Germinal center (tissue), 1 donor: Measurements from ENCODE around the gene PCYT1A.
"Not testable (repeated sequence)": the region's sequence is repeated elsewhere in the genome, so short reads cannot be mapped to it uniquely, and the experiment has no call there.

Source experiments
- DNase-seq: peaks from one replicate; pipeline ENCODE4 v3.0.0; 2012; ENCODE audit warnings: mixed read lengths, low spot score

Gene PCYT1A

DNA sequence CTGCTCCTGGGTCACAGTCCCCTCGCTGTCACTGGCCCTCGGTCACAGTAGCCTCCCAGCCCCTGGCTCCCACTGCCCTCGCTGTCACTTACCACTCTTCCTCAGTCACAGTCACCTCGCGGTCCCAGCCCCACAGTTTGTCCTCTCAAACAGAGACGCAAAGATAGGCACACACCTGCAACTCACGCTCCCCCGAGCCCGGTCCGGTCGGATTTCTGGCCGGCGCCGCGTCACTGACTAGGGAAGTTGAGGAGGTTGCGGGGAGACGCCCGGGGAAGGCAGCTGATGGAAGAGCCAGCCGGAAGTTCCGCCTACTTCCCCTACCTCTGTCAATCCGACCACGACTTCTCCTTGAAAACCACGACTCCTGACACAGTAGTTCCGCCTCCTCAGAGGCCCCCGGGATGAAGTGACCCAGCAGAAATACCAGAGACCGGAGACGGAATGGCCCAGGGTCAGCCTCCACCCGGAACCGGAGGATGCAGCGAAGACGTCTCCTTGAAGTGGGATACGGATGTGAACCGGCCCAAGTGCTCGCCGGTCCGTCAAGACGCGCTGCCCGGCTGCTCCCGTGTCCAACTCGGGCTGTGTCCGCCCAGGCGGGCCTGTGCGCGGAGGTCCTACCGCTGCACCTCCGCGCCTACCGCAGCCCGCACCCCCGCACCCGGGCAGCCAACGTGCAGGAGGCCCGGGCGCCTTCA is at the start of gene PCYT1A:
Gene PCYT1A (minus strand): TSS at position 287 of the 701 bp plus-strand sequence. CDS start 17,195 bp downstream, outside the sequence.
- DNase-seq, result peak; percentile 86

DNA sequence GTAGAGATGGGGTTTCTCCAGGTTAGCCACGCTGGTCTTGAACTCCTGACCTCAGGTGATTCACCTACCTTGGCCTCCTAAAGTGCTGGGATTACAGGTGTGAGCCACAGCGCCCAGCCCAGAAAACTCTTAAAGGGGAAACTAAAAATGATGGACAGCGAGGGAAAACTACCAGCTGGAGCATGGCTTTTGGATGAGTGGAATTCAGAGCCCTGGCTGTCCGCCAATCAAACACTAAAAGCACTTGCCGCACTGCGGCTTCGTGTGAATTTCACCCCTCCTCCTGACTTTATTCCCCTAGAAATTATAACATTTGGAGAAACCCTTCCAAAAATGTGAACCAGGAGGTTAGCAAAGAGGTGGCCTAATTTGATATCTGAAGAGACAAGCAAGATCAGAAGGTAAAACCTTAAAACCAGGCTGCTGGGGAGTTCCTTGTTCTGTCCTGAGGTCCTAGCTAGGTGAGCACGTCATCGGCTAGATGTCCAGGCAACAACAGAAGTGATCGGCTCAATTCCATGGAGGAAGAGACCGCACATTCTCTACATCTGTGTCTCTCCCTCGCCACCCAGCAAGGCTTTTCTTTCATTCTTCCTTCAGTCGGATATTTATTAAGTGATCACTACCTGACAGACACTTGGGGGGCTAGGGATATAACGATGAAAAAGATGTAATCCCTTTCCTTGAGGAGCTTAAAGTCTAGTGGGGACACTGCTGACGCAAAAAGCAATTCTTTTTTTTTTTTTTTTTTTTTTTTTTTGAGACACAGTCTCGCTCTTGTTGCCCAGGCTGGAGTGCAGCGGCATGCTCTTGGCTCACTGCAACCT is 49.0 kb upstream of the PCYT1A start:
- DNase-seq, result no peak

DNA sequence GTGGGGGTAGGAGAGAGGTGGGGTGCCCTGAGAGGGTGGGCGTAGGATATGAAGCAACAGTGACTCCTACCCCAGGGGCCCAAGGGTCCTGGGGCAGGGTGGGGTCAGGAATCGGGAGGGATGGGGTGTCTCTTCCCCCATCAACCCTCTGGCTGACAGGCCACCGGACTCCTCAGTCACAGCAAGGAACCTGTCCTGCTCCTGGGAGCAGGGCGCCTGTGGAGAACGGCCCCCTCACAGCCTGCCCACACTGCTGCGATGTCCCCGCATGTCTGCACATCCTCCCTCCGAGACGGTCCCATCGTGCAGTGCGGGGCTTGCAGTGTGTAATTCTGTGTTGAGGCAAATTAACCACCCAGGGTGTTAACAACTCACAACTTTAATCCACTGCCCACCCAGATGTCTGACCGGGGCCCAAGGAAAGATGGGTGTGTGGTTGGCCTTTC is 48.0 kb upstream of the PCYT1A start:
- no peak for DNase-seq

DNA sequence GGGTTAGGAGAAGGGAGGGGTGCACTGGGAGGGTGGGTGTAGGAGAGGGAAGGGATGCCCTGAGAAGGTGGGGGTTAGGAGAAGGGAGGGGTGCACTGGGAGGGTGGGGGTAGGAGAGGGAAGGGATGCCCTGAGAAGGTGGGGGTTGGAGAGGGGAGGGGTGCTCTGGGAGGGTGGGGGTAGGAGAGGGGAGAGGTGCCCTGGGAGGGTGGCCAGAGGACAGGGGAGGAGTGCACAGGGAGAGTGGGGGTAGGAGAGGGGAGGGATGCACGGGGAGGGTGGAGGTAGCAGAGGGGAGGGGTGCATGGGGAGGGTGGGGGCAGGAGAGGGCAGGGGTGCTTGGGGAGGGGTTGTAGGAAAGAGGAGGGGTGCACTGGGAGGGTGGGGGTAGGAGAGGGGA is 47.5 kb upstream of the PCYT1A start:
- no peak for DNase-seq

DNA sequence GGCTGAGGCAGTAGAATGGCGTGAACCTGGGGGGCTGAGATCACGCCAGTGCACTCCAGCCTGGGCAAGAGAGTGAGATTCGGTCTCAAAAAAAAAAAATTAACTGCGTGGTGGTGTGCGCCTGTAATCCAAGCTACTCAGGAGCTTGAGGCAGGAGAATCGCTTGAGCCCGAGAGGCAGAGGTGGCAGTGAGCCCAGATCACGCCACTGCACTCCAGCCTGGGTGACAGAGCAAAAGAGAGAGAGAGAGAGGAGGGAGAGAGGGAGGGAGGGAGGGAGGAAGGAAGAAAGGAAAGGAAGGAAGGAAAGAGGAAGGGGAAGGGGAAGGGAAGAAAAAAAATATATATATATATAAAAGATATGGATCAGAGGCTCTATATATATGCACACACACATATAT is 44.6 kb upstream of the PCYT1A start:
- DNase-seq, result no peak

DNA sequence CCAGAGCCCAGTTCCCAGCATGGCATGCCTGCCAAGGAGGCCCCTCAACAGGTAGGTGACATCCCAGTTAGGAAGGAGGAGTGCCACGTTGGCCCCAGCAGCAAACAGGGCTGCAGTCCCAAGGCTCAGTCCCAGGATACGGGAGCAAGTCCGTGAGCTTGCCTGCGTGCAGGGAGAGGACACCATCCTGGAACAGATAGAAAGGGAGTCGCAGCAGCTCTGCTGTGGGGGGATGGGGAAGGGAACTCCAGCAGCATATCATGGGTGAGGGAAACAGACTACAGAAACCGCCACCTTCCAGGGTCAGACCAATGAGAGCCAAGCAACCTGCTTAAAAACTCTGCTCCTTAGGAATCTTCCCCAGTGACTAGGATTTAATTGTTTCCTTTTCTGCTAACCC is 39.9 kb upstream of the PCYT1A start:
- DNase-seq, result no peak

DNA sequence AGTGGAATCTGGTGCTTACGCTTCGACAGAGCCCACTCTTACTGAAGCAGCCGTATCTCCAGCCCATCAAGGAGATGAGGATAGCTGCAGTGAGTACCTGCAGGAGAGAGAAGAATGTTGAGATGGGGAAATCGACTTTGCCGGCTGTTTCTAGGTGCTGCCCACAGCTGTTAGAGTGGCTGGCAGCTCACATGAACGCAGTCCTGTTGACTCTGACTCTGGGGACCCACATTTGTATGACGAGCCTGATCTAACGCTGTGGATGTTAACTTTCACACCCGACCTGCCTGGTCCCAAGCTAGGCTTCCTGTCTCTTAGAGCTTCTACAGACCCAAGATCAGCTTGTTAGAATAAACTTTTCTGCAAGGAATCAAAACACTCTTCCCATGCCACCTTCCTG is 39.4 kb upstream of the PCYT1A start:
- no peak for DNase-seq

DNA sequence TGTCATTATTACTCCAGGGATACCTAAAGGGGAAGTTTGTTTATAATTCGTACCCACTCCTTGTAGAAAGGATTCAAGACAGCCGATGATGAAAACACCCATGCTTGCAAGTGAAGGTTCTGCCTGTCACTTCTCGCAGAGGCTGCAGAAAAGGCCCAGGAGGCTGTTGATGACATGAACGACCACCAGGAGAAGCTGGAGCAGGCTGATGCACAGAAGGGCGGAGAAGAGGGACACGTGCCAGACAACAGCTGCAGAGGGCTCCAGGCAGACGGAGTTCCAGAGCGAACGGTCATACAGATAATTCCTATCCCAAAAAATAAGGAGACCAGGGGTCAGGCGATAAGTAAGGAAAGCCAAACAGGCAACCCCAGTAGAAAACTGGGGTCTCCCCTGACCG is 36.2 kb upstream of the PCYT1A start:
- DNase-seq, result no peak

DNA sequence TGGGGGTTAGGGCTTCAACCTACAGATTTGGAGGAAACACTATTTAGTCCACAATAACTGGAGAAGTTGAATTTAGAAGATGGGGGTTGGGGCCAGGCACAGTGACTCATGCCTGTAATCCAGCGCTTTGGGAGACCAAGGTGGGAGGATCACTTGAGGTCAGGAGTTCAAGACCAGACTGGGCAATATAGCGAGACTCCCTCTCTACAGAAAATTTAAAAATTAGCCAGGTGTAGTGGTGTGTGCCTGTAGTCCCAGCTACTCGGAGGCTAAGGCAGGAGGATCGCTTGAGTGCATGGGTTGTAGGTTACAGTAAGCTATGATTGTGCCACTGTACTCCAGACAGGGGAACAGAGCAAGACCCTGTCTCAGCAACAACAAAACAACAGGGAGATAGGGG is 35.5 kb upstream of the PCYT1A start:
- DNase-seq, result no peak

DNA sequence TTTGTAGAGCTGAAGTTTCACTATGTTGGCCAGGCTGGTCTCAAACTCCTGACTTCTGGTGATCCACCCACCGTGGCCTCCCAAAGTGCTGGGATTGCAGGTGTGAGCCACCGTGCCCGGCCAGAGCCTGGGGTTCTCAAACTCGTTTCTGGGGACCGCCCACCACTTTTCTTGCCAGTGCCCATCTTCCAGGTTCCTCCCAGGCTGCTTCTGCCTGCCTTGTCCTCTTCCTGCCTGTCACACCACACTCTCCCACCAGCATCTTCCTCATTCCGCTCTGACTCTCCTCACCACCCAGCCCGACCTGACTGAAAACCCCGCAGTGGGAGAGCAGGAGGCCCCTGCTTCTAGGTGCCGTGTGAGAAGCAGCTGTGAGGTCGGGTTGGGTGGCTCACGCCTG is 33.6 kb upstream of the PCYT1A start:
- DNase-seq, result no peak

DNA sequence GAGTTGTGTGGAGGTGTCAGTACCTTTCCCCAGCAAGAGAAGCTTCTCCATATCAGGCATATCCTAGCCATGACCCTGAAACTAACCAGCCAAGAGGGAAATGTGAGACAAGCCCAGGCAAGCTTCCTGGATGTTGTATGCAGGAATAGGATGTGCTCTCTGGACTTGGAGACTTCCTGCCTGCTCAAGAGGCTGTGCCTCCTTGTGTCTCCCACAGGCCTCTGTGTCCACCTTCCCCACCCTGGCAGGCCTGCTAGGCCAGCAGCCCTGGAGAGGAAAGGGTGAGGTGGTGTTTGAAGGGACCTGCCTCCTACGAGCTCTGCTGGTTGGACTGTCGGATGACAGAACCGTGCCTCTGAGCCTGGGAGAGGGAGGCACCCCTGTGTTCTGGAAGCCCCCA is 32.6 kb upstream of the PCYT1A start:
- no peak for DNase-seq

DNA sequence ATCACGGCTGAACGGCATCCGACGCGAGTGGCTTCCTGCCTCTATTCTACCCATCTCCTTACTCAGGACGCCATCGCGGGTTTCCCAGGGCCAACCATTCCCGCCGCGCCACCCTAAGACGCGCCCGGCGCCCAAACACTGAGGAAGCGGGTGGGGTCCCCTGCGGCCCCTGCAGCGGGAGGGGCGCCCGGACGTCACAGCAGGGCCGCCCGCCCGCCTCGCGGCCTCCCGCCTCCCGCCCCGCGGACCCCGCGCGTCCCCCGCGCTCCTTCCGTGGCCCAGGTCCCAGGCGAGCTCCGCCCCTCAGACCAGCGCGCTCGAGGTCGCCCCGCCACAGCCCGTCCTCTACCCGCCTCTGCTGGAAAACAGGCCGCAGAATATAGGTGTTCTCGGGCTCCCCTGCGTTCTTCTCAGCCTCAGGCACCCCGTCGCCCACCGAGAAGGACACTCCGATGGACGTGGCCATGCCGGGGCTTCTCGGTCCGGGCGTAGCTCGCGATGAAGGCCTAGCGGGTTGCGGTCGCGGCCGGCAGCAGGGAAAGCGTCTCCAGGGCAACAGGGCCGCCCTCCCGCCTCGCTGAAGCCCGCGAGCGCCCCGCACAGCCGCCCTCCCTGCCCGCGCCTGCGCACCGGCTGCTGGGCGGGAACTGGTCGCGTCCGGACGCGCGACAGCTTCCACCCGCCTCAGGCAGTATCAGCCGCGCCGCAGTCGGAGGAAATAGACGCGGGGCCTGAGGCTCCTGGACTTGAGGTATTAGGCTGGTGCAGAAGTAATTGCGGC is 30.4 kb upstream of the PCYT1A start, which contains the start of gene DYNLT2B:
Gene DYNLT2B (minus strand): TSS at position 554 of the 781 bp plus-strand sequence. CDS start 88 bp downstream, at position 466.
- peak; percentile 97 for DNase-seq

DNA sequence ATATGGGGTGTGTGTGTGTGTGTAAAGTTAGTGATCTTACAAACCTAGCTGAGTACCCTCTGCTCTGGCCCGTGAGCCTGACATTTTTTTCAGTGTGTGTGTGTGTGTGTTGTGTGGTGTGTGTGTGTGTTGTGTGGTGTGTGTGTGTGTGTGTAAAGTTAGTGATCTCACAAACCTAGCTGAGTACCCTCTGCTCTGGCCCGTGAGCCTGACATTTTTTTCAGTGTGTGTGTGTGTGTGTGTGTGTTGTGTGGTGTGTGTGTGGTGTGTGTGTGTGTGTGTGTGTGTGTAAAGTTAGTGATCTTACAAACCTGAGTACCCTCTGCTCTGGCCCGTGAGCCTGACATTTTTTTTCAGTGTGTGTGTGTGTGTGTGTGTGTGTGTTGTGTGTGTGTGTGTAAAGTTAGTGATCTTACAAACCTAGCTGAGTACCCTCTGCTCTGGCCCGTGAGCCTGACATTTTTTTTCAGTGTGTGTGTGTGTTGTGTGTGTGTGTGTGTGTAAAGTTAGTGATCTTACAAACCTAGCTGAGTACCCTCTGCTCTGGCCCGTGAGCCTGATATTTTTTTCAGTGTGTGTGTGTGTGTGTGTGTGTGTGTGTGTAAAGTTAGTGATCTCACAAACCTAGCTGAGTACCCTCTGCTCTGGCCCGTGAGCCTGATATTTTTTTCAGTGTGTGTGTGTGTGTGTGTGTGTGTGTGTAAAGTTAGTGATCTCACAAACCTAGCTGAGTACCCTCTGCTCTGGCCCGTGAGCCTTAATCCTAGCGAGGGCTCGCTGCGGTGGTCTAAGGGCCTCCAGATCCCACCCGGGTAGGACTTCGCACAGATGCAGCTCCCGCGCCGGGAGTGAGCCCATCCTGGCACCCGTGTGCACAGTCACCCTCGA is 29.5 kb upstream of the PCYT1A start:
- peak; percentile 66 for DNase-seq

DNA sequence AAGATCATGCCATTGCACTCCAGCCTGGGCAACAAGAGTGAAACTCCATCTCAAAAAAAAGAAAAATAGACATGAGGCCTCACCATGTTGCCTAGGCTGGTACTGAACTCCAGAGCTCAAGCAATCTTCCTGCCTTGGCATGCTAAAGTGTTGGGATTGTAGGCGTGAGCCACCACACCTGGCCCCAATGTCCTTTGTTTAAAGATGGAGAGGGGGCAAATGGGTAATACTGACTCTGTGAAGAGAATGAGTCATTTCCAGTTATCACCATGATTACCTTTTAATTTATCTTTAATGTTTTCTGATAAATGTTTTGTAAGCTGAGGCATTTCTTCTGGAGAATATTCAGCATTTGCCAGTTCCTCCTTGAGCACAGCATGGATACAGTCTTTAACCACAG is 28.3 kb upstream of the PCYT1A start:
- no peak for DNase-seq

DNA sequence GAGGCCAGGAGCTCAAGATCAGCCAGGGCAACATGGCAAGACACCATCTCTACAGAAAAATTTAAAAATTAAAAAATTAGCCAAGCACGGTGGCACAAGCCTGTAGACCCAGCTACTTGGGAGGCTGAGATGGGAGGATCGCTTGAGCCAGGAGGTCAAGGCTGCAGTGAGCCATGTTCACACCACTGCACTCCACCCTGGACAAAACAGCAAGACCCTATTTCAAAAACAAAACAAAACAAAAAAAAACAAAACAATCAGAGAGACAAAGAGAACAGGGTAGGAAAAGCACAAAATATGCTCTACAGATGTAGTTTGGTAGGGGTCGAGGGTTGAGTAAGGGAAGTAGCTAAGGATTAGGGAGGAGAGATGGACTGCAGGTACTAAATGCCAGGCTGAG is 27.1 kb upstream of the PCYT1A start:
- no peak for DNase-seq

DNA sequence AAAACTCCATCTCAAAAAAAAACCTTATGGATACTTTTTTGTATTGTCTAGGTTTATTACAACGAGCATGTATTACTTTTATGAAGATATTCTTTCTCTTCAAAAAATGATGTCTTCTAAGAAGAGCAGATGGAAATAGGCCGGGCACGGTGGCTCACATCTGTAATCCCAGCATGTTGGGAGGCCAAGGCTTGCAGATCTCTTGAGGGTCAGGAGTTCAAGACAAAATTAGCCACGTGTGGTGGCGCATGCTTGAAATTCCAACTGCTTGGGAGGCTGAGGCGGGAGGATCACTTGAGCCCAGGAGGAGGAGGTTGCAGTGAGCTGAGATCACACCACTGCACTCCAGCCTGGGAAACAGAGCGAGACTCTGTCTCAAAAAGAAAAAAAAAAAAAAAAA is 26.6 kb upstream of the PCYT1A start:
- DNase-seq, result not testable (repeated sequence)

DNA sequence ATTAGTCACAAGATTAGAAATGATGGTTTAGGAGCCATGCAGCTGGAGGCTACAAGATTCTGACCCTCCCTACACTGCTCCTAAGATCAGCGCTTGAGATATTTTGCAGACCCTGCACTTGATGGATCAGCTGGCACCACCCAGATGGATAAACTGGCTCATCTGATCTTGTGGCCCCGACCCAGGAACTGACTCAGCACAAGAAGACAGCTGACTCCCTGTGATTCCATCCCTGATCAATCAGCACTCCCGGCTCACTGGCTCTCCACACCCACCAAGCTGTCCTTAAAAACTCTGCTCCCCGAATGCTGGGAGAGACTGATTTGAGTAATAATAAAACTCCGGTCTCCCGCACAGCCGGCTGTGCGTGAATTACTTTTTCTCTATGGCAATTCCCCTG is 15.4 kb upstream of the PCYT1A start:
- not testable (repeated sequence) for DNase-seq

DNA sequence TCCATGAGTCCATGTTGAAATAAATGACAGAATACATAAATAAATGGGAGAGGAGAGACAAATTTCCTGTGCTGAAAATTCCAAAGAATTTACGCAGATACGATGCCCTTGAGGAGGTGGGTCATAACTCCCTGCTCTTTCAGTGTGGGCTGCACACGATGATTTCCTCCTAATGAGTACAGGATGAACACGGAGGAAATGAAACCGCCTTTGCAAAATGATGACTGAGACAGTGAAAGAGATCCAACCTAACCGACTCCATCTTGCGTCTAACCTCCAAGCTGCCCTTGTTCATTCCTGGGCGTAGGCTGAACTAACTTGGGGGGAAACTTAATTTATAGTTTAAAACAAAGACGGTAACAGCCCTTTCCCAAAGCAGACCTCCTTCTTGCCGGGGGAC is 15.0 kb upstream of the PCYT1A start:
- not testable (repeated sequence) for DNase-seq

DNA sequence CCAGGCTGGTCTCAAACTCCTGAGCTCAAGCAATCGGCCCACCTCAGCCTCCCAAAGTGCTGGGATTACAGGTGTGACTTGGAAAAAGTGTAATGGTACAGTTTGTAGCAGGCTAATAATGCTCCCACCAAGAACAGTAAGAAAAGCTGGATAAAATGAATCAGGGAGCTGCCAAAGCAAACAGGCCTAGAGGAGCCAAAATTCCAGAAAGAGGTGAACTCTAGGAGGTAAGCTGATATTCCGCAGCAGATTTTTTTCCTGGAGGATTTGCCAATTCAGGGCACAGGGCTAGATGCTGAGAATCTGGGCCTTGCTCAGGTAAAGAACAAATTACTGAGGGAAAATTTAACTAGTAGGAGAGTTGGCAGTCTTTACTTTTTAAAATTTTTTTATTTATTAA is 11.0 kb upstream of the PCYT1A start:
- no peak for DNase-seq

DNA sequence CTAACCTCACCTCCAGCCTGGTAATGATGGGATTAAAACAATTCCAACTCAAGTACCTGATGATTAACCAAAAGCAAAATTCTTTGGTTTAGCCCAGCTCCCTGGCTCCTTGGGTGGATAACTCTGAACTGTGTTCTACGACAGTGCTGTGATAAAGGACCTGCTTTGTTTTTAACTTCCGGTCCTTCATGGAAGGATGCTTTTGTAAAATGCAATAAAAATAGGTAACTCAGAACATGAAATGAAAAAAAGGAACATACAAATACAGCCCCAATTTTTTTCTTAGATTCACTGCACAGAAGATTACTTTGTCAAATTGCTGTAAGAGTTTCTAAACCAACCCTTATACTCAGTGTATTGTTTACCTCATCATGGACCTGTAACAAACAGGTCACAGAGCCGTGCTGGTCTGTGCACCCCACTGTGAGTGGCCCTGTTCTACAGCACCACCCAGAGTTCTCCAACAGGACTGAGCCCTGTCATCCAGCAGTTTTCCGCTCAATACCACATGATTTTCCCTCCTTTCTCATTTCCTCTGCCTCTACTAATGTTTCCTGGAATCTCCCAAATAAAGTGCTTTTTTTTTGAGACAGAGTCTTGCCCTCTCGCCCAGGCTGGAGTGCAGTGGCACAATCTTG is 4.9 kb upstream of the PCYT1A start:
- peak; percentile 57 for DNase-seq

DNA sequence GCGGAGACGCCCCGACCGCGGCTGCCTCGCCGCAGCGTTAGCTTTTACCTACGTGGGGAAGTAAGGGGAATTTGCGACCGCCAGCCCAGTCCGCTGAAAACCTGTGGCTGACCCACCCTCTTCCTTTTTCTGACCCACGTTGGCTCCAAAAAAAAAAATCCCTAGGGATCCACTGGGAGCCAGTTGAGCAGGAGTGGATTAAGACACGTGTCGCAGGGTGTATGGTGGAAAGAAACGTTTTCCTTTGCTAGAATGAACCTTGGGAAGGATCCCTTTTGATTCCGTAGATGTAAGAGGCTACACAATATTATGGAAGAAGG is 575 bp upstream of the PCYT1A start:
- DNase-seq, result no peak
